GM18498 (cell line): Measurements from ENCODE around the gene PNLDC1.
"Not testable (repeated sequence)": the region's sequence is repeated elsewhere in the genome, so short reads cannot be mapped to it uniquely, and the experiment has no call there.

Experiments used
- ATAC-seq: cut with Tn5 transposase; IDR thresholded peaks from one replicate; pipeline ENCODE4 v1.9.1; 2021; ENCODE audit warnings: mild to moderate bottlenecking, moderate library complexity; ENCODE audit not compliant: unreplicated experiment

PNLDC1 gene

GRCh38 chr6:159778131-159778530, 21.9 kb upstream of the PNLDC1 start:
- ATAC-seq = no peak

GRCh38 chr6:159778542-159779103, 21.5 kb upstream of the PNLDC1 start:
- no peak for ATAC-seq

DNA sequence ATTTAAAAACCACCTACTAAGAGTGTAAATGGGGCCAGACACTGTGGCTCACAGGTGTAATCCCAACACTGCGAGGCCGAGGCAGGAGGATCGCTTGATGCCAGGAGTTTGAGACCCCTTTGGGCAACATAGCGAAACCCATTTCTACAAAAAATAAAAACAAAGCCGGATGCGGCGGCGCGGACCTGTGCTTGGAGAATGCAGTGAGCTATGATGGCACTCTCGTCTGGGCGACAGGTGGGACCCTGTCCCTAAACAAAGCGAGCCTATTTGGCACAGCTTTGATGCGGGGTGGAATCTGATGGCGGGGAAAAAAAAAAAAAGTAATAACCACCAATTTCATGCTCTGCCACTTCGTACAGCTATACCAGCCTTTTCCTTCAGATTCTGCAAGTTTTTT, 11.8 kb upstream of the PNLDC1 start:
- no peak for ATAC-seq

DNA sequence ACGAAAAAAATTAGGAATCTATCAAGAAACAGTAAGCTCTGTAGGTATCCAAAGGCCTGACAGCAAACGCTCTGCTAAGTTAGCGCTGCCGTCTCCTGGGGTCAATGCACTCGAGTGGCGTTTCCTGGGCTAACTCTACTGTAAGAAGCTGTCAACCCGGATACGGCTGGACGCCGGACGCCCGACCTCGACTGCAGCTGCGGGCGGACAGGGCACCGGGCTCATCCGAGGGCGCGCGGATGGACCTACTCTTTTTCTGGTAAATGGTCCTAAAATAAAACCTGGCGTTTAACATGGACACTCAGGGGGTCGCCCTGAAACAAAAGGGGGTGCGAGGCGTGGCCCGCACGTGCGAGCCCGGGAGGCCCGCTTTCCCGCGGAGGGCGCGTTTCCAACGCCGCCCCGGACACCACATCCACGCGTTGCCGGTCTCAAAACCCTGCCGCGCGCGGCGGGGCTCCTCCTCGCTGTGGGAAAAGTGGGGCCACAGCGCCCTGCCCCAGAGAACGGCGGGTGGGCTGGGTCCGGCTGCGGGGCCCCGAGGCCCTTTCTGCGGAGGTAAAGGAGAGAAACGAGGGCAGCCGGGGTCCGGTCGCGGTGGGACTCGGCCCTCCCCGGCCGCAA, 11.2 kb upstream of the PNLDC1 start:
- ATAC-seq = peak; percentile 0

DNA sequence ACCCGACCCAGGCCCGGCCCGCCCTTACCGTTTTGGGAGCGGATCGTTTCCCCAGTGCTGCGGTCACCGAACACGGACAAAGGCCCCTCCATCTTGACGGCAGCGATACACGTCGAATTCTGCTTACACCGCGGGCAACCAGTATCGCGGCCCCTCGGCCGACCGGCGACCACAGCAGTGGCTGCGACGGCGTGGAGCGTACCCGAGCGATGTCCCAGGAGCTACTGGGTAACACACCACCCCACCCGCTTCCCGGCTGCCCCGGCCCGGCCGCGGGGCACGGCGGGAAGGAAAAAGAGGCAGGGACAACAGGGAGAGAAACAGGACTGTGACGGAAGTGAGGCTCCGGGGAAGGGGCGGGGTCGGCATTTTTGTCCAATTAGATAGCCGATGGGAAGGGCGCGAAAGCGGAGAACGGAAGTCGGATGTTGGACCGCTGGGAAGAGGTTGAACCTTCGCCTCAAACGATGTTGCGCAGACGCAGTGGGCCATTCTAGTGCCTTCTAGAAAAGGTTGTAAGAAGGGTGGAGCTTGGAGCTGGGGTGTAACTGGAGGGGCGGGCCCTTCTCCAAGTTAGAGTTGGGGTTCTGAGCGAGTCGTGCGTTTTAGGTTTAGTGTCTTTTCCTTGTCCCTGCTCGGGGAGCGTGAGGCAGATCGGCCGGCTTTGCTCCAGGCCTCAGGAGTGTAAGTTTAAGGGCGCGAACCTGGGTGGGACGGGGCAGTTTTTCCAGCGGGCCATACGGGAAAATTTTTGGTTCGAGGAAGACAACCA, 10.5 kb upstream of the PNLDC1 start, which contains the start of gene TCP1:
TSS of gene TCP1 (minus strand) at position 226 of the 772 bp plus-strand sequence. CDS start at position 92, 134 bp downstream.
- ATAC-seq = peak; percentile 77

- peak; percentile 84 for ATAC-seq
Measured at GRCh38 chr6:159790149-159790955, 9.7 kb upstream of the PNLDC1 start, which contains the start of gene MRPL18. MRPL18 (plus strand) TSS chr6:159790467; CDS start chr6:159790588, 121 bp downstream.

- no peak for ATAC-seq
Measured at GRCh38 chr6:159790956-159791598, 9.0 kb upstream of the PNLDC1 start.

DNA sequence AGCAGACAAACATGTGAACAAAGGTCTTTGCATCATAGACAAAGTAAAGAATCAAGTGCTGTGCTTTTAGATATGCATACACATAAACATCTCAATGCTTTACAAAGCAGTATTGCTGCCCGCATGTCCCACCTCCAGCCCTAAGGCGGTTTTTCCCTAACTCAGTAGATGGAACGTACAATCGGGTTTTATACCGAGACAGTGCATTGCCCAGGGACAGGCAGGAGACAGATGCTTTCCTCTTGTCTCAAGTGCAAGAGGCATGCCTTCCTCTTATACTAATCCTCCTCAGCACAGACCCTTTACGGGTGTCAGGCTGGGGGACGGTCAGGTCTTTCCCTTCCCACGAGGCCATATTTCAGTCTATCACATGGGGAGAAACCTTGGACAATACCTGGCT, 5.1 kb upstream of the PNLDC1 start:
- ATAC-seq = not testable (repeated sequence)

GRCh38 chr6:159797554-159797953, 2.5 kb upstream of the PNLDC1 start:
- ATAC-seq = no peak

DNA sequence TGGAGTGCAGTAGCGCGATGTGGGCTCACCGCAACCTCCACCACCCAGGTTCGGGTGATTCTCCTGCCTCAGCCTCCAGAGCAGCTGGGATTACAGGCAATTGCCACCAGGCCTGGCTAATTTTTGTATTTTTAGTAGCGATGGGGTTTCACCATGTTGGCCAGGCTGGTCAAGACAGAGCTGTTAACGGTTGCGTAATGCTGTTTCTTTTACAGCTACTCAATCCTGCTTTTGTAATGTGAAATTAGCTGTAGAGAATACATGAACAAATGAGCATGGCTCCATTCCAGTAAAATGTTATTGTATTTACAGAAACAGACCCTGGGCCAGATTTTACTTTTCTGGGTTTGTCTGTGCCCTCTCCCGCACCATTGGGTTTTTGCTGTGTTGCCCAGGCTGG, 1.9 kb downstream of the PNLDC1 start:
- no peak for ATAC-seq

GRCh38 chr6:159804504-159804903, 4.4 kb downstream of the PNLDC1 start:
- ATAC-seq = no peak

DNA sequence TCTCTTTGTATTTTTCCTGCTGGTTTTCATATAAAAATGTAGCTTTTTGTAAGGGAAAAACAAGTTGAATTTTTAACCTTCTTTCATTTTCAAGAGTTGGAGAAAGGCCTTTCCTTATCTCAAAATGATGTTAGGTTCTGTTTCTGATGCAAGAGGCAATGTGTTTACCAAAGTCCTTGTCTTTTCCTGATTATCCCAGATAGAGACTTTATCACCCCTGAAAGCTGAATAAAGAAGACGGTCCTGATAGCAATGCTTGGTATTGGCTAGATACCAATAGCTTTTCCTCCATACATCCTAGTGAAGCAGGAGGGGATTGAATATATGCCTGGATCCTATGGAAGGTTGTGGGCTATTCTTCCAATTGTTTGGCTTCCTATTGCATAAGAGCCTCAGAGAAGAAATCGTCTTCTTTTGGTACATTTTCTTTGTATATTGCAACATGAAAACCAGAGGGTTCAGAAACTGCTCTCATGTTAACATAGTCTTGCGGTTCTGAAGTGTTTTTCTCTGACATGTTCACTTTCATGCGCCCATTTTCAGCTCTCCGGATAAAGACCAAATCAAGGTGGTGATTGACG, 5.5 kb downstream of the PNLDC1 start:
- no peak for ATAC-seq

GRCh38 chr6:159806021-159806458, 6.0 kb downstream of the PNLDC1 start:
- no peak for ATAC-seq

DNA sequence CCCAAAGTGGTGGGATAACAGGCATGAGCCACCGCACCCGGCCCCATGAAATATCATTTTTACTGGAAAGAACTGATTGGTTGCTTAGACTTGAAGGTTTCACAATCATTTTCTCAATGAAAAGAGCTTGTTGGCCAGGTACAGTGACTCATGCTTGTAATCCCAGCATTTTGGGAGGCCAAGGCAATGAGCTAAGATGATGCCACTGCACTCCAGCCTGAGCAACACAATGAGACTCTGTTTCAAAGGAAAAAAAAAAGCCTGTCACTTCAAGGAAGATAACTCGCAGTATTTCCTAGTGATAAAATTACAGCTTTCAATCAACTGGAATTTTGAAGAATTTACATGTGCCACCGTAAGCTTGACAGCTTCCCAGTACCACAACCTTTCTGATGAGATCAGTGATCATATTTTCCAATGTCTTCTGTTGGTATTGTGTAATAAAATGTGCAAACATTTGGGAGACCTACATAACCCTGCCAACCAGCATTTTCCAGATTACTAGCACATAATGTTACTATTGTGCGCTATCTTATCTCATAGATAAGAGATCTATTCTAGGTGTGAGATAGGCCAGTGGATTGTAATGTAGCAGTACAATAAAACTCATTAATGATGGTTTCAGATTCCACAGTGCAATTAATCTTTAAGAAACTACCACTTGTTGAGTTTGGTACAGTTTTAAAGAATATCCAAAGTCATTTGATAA, 7.2 kb downstream of the PNLDC1 start:
- ATAC-seq = no peak

GRCh38 chr6:159808647-159809046, 8.6 kb downstream of the PNLDC1 start:
- ATAC-seq = no peak

DNA sequence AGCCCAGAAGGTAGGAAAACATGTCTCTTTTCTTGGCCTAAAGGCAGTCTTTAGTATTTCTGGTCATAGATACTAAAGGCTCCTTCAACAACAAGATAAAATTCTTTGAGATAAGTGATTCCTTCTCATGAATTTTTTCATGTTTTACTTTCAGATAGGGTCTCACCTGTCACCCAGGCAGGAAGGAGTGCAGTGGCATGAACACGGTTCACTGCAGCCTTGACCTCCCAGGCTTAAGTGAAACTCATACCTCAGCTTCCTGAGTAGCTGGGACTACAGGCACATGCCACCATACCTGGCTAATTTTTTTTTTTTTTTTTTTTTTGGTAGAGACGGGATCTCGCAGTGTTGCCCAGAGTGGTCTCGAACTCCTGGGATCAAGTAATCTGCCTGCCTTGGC, 9.1 kb downstream of the PNLDC1 start:
- no peak for ATAC-seq

GRCh38 chr6:159813781-159814180, 13.7 kb downstream of the PNLDC1 start:
- ATAC-seq = no peak

GRCh38 chr6:159815410-159815809, 15.3 kb downstream of the PNLDC1 start:
- no peak for ATAC-seq

GRCh38 chr6:159816775-159817174, 16.7 kb downstream of the PNLDC1 start:
- ATAC-seq = not testable (repeated sequence)
